Central memory CD8-positive, alpha-beta T cell (primary cell): ENCODE data around the gene MPC1.

Experiments
- ATAC-seq: fragments of 150-1000 bp; cut with Tn5 transposase; replicated peaks from 2 replicates; pipeline ENCODE4 v1.10.0; 2022; ENCODE audit warnings: mild to moderate bottlenecking, moderate FRiP score, moderate number of reproducible peaks; ENCODE audit not compliant: poor library complexity, severe bottlenecking; ENCODE audit errors: extremely low read depth
- DNase-seq, 2 donors: peaks; one replicate each; pipeline ENCODE4 v3.0.0; 2021; ENCODE audit warnings: low spot score in 2 of 2
- H3K27ac Mint-ChIP-seq: one replicate; pipeline ENCODE4 v1.8.0; 2022; ENCODE audit warnings: low read depth, mild to moderate bottlenecking, moderate library complexity, mixed read lengths
- H3K27me3 Mint-ChIP-seq: one replicate; pipeline ENCODE4 v1.8.0; 2022; ENCODE audit warnings: mixed read lengths
- H3K36me3 Mint-ChIP-seq: one replicate; pipeline ENCODE4 v1.8.0; 2022; ENCODE audit warnings: mild to moderate bottlenecking, moderate library complexity, mixed read lengths; ENCODE audit not compliant: insufficient read depth
- H3K4me1 Mint-ChIP-seq: one replicate; pipeline ENCODE4 v1.8.0; 2022; ENCODE audit warnings: mixed read lengths
- H3K4me3 Mint-ChIP-seq: one replicate; pipeline ENCODE4 v1.8.0; 2022; ENCODE audit warnings: mild to moderate bottlenecking, moderate library complexity, mixed read lengths
- H3K9me3 Mint-ChIP-seq: one replicate; pipeline ENCODE4 v1.8.0; 2022; ENCODE audit warnings: mixed read lengths

Gene MPC1

GRCh38 chr6:166333172-166333995, 49.4 kb downstream of the MPC1 start:
- peak in 1 of 2 donors; percentile 50 for DNase-seq
- peaks cover 15% of the 10 kb centered on the region for H3K36me3 Mint-ChIP-seq
- H3K27ac Mint-ChIP-seq: peak overlapping the region; percentile 23
- peak overlapping the region; percentile 70 for H3K4me3 Mint-ChIP-seq
- H3K9me3 Mint-ChIP-seq: no peaks in the 10 kb centered on the region
- H3K27me3 Mint-ChIP-seq: no peaks in the 10 kb centered on the region
- peaks cover 38% of the 10 kb centered on the region for H3K4me1 Mint-ChIP-seq
- ATAC-seq: peak; percentile 98

GRCh38 chr6:166331503-166332415, 51.0 kb downstream of the MPC1 start:
- Mint-ChIP-seq H3K27ac (no peak overlapping the region), H3K27me3 (no peaks in the 10 kb centered on the region), H3K4me3 (no peak overlapping the region), H3K36me3 (peaks cover 19% of the 10 kb centered on the region), H3K9me3 (no peaks in the 10 kb centered on the region), H3K4me1 (peaks cover 38% of the 10 kb centered on the region)
- ATAC-seq (no peak), DNase-seq (no peak)

- H3K9me3 Mint-ChIP-seq: no peaks in the 10 kb centered on the region
- no peaks in the 10 kb centered on the region for H3K27me3 Mint-ChIP-seq
- H3K36me3 Mint-ChIP-seq: peaks cover 19% of the 10 kb centered on the region
- no peak overlapping the region for H3K27ac Mint-ChIP-seq
- no peak for ATAC-seq
- DNase-seq: no peak
- no peak overlapping the region for H3K4me3 Mint-ChIP-seq
- H3K4me1 Mint-ChIP-seq: peaks cover 48% of the 10 kb centered on the region
These were observed 52.1 kb downstream of the MPC1 start for GRCh38 chr6:166330612-166331011.

GRCh38 chr6:166325383-166326042, 57.2 kb downstream of the MPC1 start:
- DNase-seq (no peak), ATAC-seq (no peak)
- Mint-ChIP-seq H3K27me3 (no peaks in the 10 kb centered on the region), H3K27ac (peak overlapping the region; percentile 45), H3K9me3 (no peaks in the 10 kb centered on the region), H3K4me1 (peaks cover 31% of the 10 kb centered on the region), H3K36me3 (peaks cover 33% of the 10 kb centered on the region), H3K4me3 (no peak overlapping the region)

- no peak overlapping the region for H3K27ac Mint-ChIP-seq
- H3K36me3 Mint-ChIP-seq: peaks cover 31% of the 10 kb centered on the region
- H3K4me3 Mint-ChIP-seq: no peak overlapping the region
- no peaks in the 10 kb centered on the region for H3K27me3 Mint-ChIP-seq
- DNase-seq (no peak), ATAC-seq (no peak)
- peaks cover 31% of the 10 kb centered on the region for H3K4me1 Mint-ChIP-seq
- H3K9me3 Mint-ChIP-seq: no peaks in the 10 kb centered on the region
These were observed 59.3 kb downstream of the MPC1 start for GRCh38 chr6:166323395-166323794.

GRCh38 chr6:166318649-166319600, 63.8 kb downstream of the MPC1 start:
- H3K27ac Mint-ChIP-seq: no peak overlapping the region
- ATAC-seq (no peak), DNase-seq (peak in 1 of 2 donors; percentile 2)
- H3K4me3 Mint-ChIP-seq: no peak overlapping the region
- H3K27me3 Mint-ChIP-seq: no peaks in the 10 kb centered on the region
- peaks cover 17% of the 10 kb centered on the region for H3K36me3 Mint-ChIP-seq
- H3K9me3 Mint-ChIP-seq: no peaks in the 10 kb centered on the region
- H3K4me1 Mint-ChIP-seq: no peaks in the 10 kb centered on the region

- ATAC-seq (no peak), DNase-seq (peak in 1 of 2 donors; percentile 3)
- Mint-ChIP-seq H3K27ac (no peak overlapping the region), H3K9me3 (no peaks in the 10 kb centered on the region), H3K4me1 (no peaks in the 10 kb centered on the region), H3K4me3 (no peak overlapping the region), H3K27me3 (no peaks in the 10 kb centered on the region), H3K36me3 (peaks cover 11% of the 10 kb centered on the region)
These were observed 64.5 kb downstream of the MPC1 start for GRCh38 chr6:166318227-166318626.

GRCh38 chr6:166317261-166318212, 65.2 kb downstream of the MPC1 start:
- H3K4me1 Mint-ChIP-seq: no peaks in the 10 kb centered on the region
- H3K27ac Mint-ChIP-seq: no peak overlapping the region
- no peaks in the 10 kb centered on the region for H3K27me3 Mint-ChIP-seq
- DNase-seq (no peak), ATAC-seq (no peak)
- peaks cover 6% of the 10 kb centered on the region for H3K36me3 Mint-ChIP-seq
- H3K9me3 Mint-ChIP-seq: no peaks in the 10 kb centered on the region
- H3K4me3 Mint-ChIP-seq: no peak overlapping the region

GRCh38 chr6:166315436-166315835, 67.3 kb downstream of the MPC1 start:
- no peak overlapping the region for H3K4me3 Mint-ChIP-seq
- DNase-seq (no peak), ATAC-seq (no peak)
- no peaks in the 10 kb centered on the region for H3K9me3 Mint-ChIP-seq
- H3K4me1 Mint-ChIP-seq: no peaks in the 10 kb centered on the region
- H3K36me3 Mint-ChIP-seq: peaks cover 6% of the 10 kb centered on the region
- no peak overlapping the region for H3K27ac Mint-ChIP-seq
- H3K27me3 Mint-ChIP-seq: no peaks in the 10 kb centered on the region
